GM12878 (cell line): ENCODE results near the gene MMEL1. TPM values are rescaled to one million over a fixed set of nuclear protein-coding genes. Genes with fewer than 3 reads are reported as not detected.

Experiments
- ATAC-seq: fragments of 200-7000 bp; cut with Tn5 transposase; 3 replicates; pipeline ENCODE4 v1.9.1; 2020; ENCODE audit warnings: mild to moderate bottlenecking, moderate library complexity
- BruUV-seq: library from RNA; stranded (reverse); fragments of 400-500 nt; replicated peaks from 2 replicates; lab custom pipeline; 2021; lab: Mats Ljungman, UMichigan
- CTCF ChIA-PET: fragments of 300-600 bp; sonication (Branson Sonifier 250); formaldehyde crosslinking; extraction: SDS; loops from one replicate; lab custom pipeline; 2021; ENCODE audit warnings: inconsistent platforms; lab: Yijun Ruan, JAX
- POLR2A ChIA-PET: fragments of 350-600 bp; formaldehyde crosslinking; extraction: SDS; loops from one replicate; lab custom pipeline; 2021; ENCODE audit warnings: inconsistent platforms; lab: Charles Lee
- RAD21 ChIA-PET: fragments of 300-600 bp; sonication (Branson Sonifier 250); formaldehyde crosslinking; loops from one replicate; lab custom pipeline; 2023; ENCODE audit warnings: antibody characterized with exemption; ENCODE audit not compliant: unreplicated experiment; lab: Charles Lee
- SMC1A ChIA-PET: fragments of 300-600 bp; sonication (Branson Sonifier 250); formaldehyde crosslinking; loops from one replicate; lab custom pipeline; 2023; ENCODE audit not compliant: unreplicated experiment, uncharacterized antibody; lab: Charles Lee
- DNase-seq: peaks from one replicate; pipeline ENCODE4 v3.0.0-alpha.2; 2011; ENCODE audit warnings: low read depth, low spot score
- FAIRE-seq: peaks from 3 replicates; lab custom pipeline; 2011; peaks lifted over from hg19 to GRCh38; lab: Jason Lieb, UNC
- H2AFZ ChIP-seq: 2 replicates; pipeline ENCODE4 v1.6.0; 2011; ENCODE audit warnings: low read depth, low read length, control low read depth; ENCODE audit not compliant: control insufficient read depth
- H3K27ac ChIP-seq: 2 replicates; pipeline ENCODE4 v1.5.1; 2011; ENCODE audit warnings: control low read depth; ENCODE audit not compliant: control insufficient read depth, insufficient read depth
- H3K27me3 ChIP-seq, 2 experiments: replicated peaks in 1 of 2; 2 replicates each; pipeline versions ENCODE4 v1.6.0 to v1.6.1; 2011; ENCODE audit warnings: low read length in 1 of 2; ENCODE audit not compliant: control insufficient read depth in 2 of 2, insufficient read depth in 2 of 2
- H3K36me3 ChIP-seq, 2 experiments: 2 replicates each; pipeline ENCODE4 v1.5.1; 2011; ENCODE audit warnings: low read length in 1 of 2; ENCODE audit not compliant: control insufficient read depth in 2 of 2, insufficient read depth in 2 of 2
- H3K4me1 ChIP-seq: 2 replicates; pipeline ENCODE4 v1.6.1; 2011; ENCODE audit warnings: mild to moderate bottlenecking, low read length, moderate library complexity, mixed read lengths; ENCODE audit not compliant: control insufficient read depth, insufficient read depth
- H3K4me2 ChIP-seq: 2 replicates; pipeline ENCODE4 v1.6.0; 2011; ENCODE audit warnings: control low read depth; ENCODE audit not compliant: control insufficient read depth, insufficient read depth
- H3K4me3 ChIP-seq: fragments of 200-600 bp; sonication (generic); 2 replicates; pipeline ENCODE4 v1.5.1; 2016
- H3K79me2 ChIP-seq: 2 replicates; pipeline ENCODE4 v1.6.0; 2011; ENCODE audit warnings: low read length; ENCODE audit not compliant: control insufficient read depth, insufficient read depth
- H3K9ac ChIP-seq: 2 replicates; pipeline ENCODE4 v1.8.0; 2011; ENCODE audit warnings: low read length, control low read depth, mixed read lengths; ENCODE audit not compliant: control insufficient read depth, insufficient read depth
- H3K9me3 ChIP-seq: replicated peaks from 3 replicates; pipeline ENCODE4 v1.5.1; 2011; ENCODE audit warnings: mild to moderate bottlenecking, low read length; ENCODE audit not compliant: control insufficient read depth, insufficient read depth
- H4K20me1 ChIP-seq: 2 replicates; pipeline ENCODE4 v1.6.0; 2011; ENCODE audit not compliant: control insufficient read depth, insufficient read depth
- BCL11A ChIP-seq: IDR thresholded peaks from 2 replicates; pipeline ENCODE4 v1.6.1; 2011; ENCODE audit warnings: low read depth, low read length
- BHLHE40 ChIP-seq, 2 experiments: fragments of 450-650 bp in 1 of 2; IDR thresholded peaks; 2 replicates each; pipeline ENCODE4 v1.6.1; 2011 to 2017; ENCODE audit warnings: low read depth in 2 of 2, borderline replicate concordance in 1 of 2, improper control_type of control experiment in 1 of 2, low read length in 1 of 2, mild to moderate bottlenecking in 1 of 2
- BMI1 ChIP-seq: fragments of 450-650 bp; IDR thresholded peaks from 2 replicates; pipeline ENCODE4 v1.6.1; 2016; ENCODE audit warnings: mild to moderate bottlenecking, moderate library complexity, borderline replicate concordance
- HCFC1 ChIP-seq: fragments of 150-350 bp; IDR thresholded peaks from 2 replicates; pipeline ENCODE4 v1.6.1; 2014; ENCODE audit warnings: low read length
- KDM1A ChIP-seq: fragments of 200-600 bp; sonication (generic); IDR thresholded peaks from 2 replicates; pipeline ENCODE4 v1.6.1; 2016; ENCODE audit warnings: borderline replicate concordance
- MXI1 ChIP-seq: fragments of 150-350 bp; IDR thresholded peaks from 2 replicates; pipeline ENCODE4 v1.6.1; 2011; ENCODE audit warnings: low read depth, mild to moderate bottlenecking, inconsistent platforms, low read length, improper control_type of control experiment
- MYC ChIP-seq: IDR thresholded peaks from 2 replicates; pipeline ENCODE4 v1.6.1; 2011; ENCODE audit warnings: mild to moderate bottlenecking, low read length, moderate library complexity, inconsistent platforms; ENCODE audit not compliant: insufficient read depth, insufficient replicate concordance, insufficient read length, severe bottlenecking
- NR2C1 ChIP-seq: fragments of 450-650 bp; IDR thresholded peaks from 2 replicates; pipeline ENCODE4 v1.6.1; 2017; ENCODE audit warnings: antibody characterized with exemption, mild to moderate bottlenecking, moderate library complexity
- NR2F1 ChIP-seq: fragments of 450-650 bp; conservative IDR thresholded peaks from 2 replicates; pipeline ENCODE4 v1.6.1; 2017; ENCODE audit warnings: mild to moderate bottlenecking
- POU2F2 ChIP-seq: IDR thresholded peaks from 3 replicates; pipeline ENCODE4 v1.6.1; 2011; ENCODE audit warnings: low read depth, mild to moderate bottlenecking, low read length, borderline replicate concordance
- RAD21 ChIP-seq: IDR thresholded peaks from 2 replicates; pipeline ENCODE4 v1.6.1; 2011; ENCODE audit warnings: mild to moderate bottlenecking, low read depth, low read length, moderate library complexity; ENCODE audit not compliant: insufficient read depth
- SUZ12 ChIP-seq: fragments of 200-600 bp; sonication (generic); IDR thresholded peaks from one replicate; pipeline ENCODE4 v1.6.1; 2018; ENCODE audit warnings: antibody characterized with exemption, mild to moderate bottlenecking; ENCODE audit not compliant: unreplicated experiment
- TCF3 ChIP-seq: IDR thresholded peaks from 2 replicates; pipeline ENCODE4 v1.6.1; 2012; ENCODE audit warnings: low read depth, mild to moderate bottlenecking, low read length, borderline replicate concordance; ENCODE audit not compliant: insufficient read depth
- TCF7 ChIP-seq: IDR thresholded peaks from 2 replicates; pipeline ENCODE4 v1.6.1; 2014; ENCODE audit warnings: antibody characterized with exemption, borderline replicate concordance
- YBX1 ChIP-seq: fragments of 450-650 bp; IDR thresholded peaks from 2 replicates; pipeline ENCODE4 v1.6.1; 2016; ENCODE audit warnings: antibody characterized with exemption
- ZNF622 ChIP-seq: fragments of 450-650 bp; IDR thresholded peaks from 2 replicates; pipeline ENCODE4 v1.6.1; 2017; ENCODE audit warnings: mild to moderate bottlenecking, inconsistent platforms
- WGBS: methylation state at CpG from one replicate; pipeline ENCODE4 v1.1.6; 2016; ENCODE audit warnings: low lambda C conversion rate; ENCODE audit not compliant: insufficient replicate concordance, insufficient coverage; ENCODE audit errors: missing lambda C conversion rate; 5-methylcytosine and 5-hydroxymethylcytosine counted together
- in situ Hi-C: fragments of 300-500 bp; cut with MboI; formaldehyde crosslinking; loops from 9 replicates; pipeline ENCODE4 v1.14.3; 2018; ENCODE audit warnings: mixed read lengths
- intact Hi-C: fragments of 100-400 bp; cut with micrococcal nuclease; formaldehyde crosslinking; loops from one replicate; pipeline ENCODE4 v1.14.2; 2022; ENCODE audit not compliant: unreplicated experiment
- polyA plus RNA-seq, 11 experiments: library from polyadenylated mRNA; depleted of rRNA in 4 of 11; unstranded in 6 of 11; stranded (reverse) in 5 of 11; fragments of >200 nt; fragmentation: Nextera tagmentation in 4 of 11; fragmentation: Illumina TruSeq in 1 of 11; extraction: Ambion mirVana in 4 of 11; extraction: Trizol in 1 of 11; gene quantifications; 1 replicate in 1 of 11; 2 replicates in 10 of 11; pipeline versions ENCODE4 v1.2.1 to v1.2.3, GENCODE V29; 2011 to 2016; ENCODE audit warnings: inconsistent platforms in 2 of 11, missing spikeins in 2 of 11, low read depth in 1 of 11
- total RNA-seq, 4 experiments: library from RNA; depleted of rRNA in 3 of 4; stranded (reverse); fragments of >200 nt in 3 of 4; fragmentation: Illumina TruSeq in 1 of 4; extraction: Trizol in 1 of 4; gene quantifications; 2 replicates each; pipeline versions ENCODE4 v1.2.1 to v1.2.3, GENCODE V29; 2013 to 2021
- TF ChIP-seq, protein P1 (sequence below): fragments of 450-650 bp; IDR thresholded peaks from 2 replicates; pipeline ENCODE4 v1.6.1; 2016; ENCODE audit warnings: mild to moderate bottlenecking, moderate library complexity, borderline replicate concordance
- TF ChIP-seq, protein P2 (sequence below): IDR thresholded peaks from 2 replicates; pipeline ENCODE4 v1.6.1; 2011; ENCODE audit warnings: borderline replicate concordance, low read depth, mild to moderate bottlenecking, moderate library complexity, mixed read lengths, low read length; ENCODE audit not compliant: insufficient read depth; ENCODE audit errors: extremely low read length

MMEL1 gene
- total and polyA plus RNA-seq, 10 of the 15 experiments (the other 5 are each of a cell fraction or from before 2014, with no cell fraction given) = 0.11 TPM; not detected in 9

DNA sequence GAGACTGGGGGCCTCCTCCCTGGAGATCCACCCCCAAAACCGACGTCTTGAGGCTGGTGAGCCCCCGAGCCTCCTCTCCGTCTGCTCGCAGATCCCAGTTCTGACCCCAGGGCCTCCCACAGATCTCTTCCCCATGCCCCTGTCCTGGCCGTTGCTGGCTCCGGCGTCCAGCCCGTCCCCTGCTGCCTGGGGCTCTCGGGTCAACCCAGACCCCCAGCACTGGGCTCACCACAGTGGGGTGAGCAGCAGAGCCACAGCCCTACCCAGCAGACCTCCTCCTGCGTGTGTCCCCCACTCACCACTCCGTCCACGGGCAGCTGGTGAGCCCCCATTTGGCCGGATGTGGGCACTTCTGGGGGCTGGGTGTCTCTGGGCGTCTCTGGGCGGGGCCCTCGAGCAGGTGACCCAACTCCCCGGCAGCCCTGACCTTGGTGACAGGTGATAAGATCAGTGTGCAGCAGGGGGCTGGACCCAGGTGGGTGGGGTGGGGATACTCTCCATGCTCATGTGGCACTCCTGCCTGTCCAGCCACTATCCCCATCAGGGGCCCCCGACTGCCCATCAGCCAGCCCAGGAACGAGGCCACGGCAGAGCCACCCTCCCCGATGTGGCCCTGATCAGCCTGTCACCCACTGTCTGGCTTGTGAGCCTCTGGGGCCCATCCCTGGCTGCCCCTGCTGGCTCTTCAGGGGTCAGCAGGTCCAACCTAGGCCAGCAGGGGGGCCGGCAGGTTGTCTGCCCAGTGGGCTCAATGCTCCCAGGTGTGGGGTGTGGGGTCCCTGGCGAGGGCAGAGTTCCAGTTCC is 75.9 kb downstream of the MMEL1 start:
- DNase-seq (no peak), ATAC-seq (peak; percentile 41), FAIRE-seq (peak; percentile 47)
- no peaks in the 10 kb centered on the region for H4K20me1 ChIP-seq
- H3K9ac ChIP-seq = peak overlapping the region; percentile 98
- ChIA-PET POLR2A (interaction anchor here (0.6 to 5.5 kb wide), 5 partner anchors 9 to 27 kb away, joined by 4 to 61 read pairs (median 23); partner anchors contain the start of gene PRXL2B), RAD21 (interaction anchor here (1.3 to 3.3 kb wide), 8 partner anchors 8 to 163 kb away, joined by 3 to 41 read pairs (median 12); partner anchors contain the start of gene PANK4), SMC1A (interaction anchor here (0.9 to 4.7 kb wide), 5 partner anchors 9 to 27 kb away, joined by 3 to 39 read pairs (median 7); partner anchors contain the start of gene PRXL2B), CTCF (interaction anchor here (0.8 to 5.1 kb wide), 9 partner anchors 9 to 144 kb away, joined by 3 to 54 read pairs (median 6); partner anchors contain the start of genes PEX10 and PRXL2B)
- peak overlapping the region; percentile 87 for H3K4me3 ChIP-seq
- H3K27ac ChIP-seq = peak overlapping the region; percentile 99
- no peaks in the 10 kb centered on the region for H3K9me3 ChIP-seq
- peaks cover 25% of the 10 kb centered on the region for H3K4me1 ChIP-seq
- peaks cover 0 to 2% of the 10 kb centered on the region in 2 experiments; a peak in 2 of 4 replicates for H3K36me3 ChIP-seq
- peak overlapping the region; percentile 24 for H2AFZ ChIP-seq
- no TSS peak for BruUV-seq
- in situ Hi-C loops (no loop called here), intact Hi-C loops (loop anchor here (1.0 to 5.0 kb wide), 2 partner anchors 21 to 865 kb away; no protein-coding TSS in a partner anchor)
- peak overlapping the region; percentile 97 for H3K4me2 ChIP-seq
- whole genome bisulfite sequencing = under 1% methylated on average over 23 of the region's 24 CpGs
- no peaks in the 10 kb centered on the region for H3K27me3 ChIP-seq
- H3K79me2 ChIP-seq = peaks cover 38% of the 10 kb centered on the region
- TF ChIP-seq BHLHE40 (IDR thresholded peaks at IDR 0.05; ENCODE audit: borderline replicate concordance in 1 of 2, low read depth in 2 of 2, low read length in 1 of 2) = peak; percentile 36 to 67; a peak in 2 of 4 replicates
- TF ChIP-seq, protein P1, sequence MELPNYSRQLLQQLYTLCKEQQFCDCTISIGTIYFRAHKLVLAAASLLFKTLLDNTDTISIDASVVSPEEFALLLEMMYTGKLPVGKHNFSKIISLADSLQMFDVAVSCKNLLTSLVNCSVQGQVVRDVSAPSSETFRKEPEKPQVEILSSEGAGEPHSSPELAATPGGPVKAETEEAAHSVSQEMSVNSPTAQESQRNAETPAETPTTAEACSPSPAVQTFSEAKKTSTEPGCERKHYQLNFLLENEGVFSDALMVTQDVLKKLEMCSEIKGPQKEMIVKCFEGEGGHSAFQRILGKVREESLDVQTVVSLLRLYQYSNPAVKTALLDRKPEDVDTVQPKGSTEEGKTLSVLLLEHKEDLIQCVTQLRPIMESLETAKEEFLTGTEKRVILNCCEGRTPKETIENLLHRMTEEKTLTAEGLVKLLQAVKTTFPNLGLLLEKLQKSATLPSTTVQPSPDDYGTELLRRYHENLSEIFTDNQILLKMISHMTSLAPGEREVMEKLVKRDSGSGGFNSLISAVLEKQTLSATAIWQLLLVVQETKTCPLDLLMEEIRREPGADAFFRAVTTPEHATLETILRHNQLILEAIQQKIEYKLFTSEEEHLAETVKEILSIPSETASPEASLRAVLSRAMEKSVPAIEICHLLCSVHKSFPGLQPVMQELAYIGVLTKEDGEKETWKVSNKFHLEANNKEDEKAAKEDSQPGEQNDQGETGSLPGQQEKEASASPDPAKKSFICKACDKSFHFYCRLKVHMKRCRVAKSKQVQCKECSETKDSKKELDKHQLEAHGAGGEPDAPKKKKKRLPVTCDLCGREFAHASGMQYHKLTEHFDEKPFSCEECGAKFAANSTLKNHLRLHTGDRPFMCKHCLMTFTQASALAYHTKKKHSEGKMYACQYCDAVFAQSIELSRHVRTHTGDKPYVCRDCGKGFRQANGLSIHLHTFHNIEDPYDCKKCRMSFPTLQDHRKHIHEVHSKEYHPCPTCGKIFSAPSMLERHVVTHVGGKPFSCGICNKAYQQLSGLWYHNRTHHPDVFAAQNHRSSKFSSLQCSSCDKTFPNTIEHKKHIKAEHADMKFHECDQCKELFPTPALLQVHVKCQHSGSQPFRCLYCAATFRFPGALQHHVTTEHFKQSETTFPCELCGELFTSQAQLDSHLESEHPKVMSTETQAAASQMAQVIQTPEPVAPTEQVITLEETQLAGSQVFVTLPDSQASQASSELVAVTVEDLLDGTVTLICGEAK = peak; percentile 56; the same call in 1 of the 2 replicates
- TF ChIP-seq RAD21 = no peak
- TF ChIP-seq POU2F2 = no peak
- 0 out of 2 replicates have a peak, but pooled peaks have one; percentile 28 for TF ChIP-seq MXI1
- no peak for TF ChIP-seq KDM1A
- no peak for TF ChIP-seq ZNF622
- TF ChIP-seq NR2F1 = peak; percentile 49
- TF ChIP-seq MYC = no peak
- TF ChIP-seq TCF7 = no peak
- TF ChIP-seq YBX1 = no peak
- TF ChIP-seq BMI1 = no peak
- TF ChIP-seq HCFC1 = no peak
- no peak for TF ChIP-seq BCL11A
- TF ChIP-seq, protein P2, sequence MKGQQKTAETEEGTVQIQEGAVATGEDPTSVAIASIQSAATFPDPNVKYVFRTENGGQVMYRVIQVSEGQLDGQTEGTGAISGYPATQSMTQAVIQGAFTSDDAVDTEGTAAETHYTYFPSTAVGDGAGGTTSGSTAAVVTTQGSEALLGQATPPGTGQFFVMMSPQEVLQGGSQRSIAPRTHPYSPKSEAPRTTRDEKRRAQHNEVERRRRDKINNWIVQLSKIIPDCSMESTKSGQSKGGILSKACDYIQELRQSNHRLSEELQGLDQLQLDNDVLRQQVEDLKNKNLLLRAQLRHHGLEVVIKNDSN = peak; percentile 30
- TF ChIP-seq NR2C1 = no peak
- TF ChIP-seq SUZ12 = no peak
- peak; percentile 72; the same call in 1 of the 2 replicates for TF ChIP-seq TCF3
